ENCODE results near the gene SYS1. TPM values are rescaled to one million over a fixed set of nuclear protein-coding genes. Genes with fewer than 3 reads are reported as not detected.

SYS1 gene
- total and polyA plus RNA-seq, 2 donors (not counting 1 experiment from before 2014, with no cell fraction given), result 25.3 to 57.7 TPM

GRCh38 chr20:45372646-45373352 is 9.8 kb downstream of the SYS1 start:
- peaks cover 56% of the 10 kb centered on the region for H4K20me1 ChIP-seq (ENCODE audit: control insufficient read depth, insufficient read depth, low read length, poor library complexity, severe bottlenecking)
- H3K4me1 ChIP-seq (ENCODE audit: control insufficient read depth in 2 of 2, insufficient read depth in 2 of 2, low read length in 2 of 2), result peaks cover 54 to 64% of the 10 kb centered on the region in 2 donors
- no peak overlapping the region for H3K27ac ChIP-seq (ENCODE audit: low read length in 2 of 2)
- ChIA-PET POLR2A (interaction anchor here (0.6 to 4.8 kb wide), 4 partner anchors 8 to 64 kb away, joined by 3 to 38 read pairs (median 20); partner anchors contain the start of genes DBNDD2 and SYS1), CTCF (interaction anchor here (0.9 to 20.6 kb wide), 17 partner anchors 10 to 398 kb away, joined by 3 to 814 read pairs (median 13); partner anchors contain the start of genes DBNDD2, PIGT and SYS1)
- DNase-seq (no peak), ATAC-seq (ENCODE audit: low read depth) (no peak)
- peak overlapping the region; percentile 62 for H3K9ac ChIP-seq (ENCODE audit: low read length)
- H3K36me3 ChIP-seq (replicated peaks in 1 of 2; ENCODE audit: control extremely low read depth in 1 of 2, control insufficient read depth in 1 of 2, extremely low read depth in 1 of 2, insufficient read depth in 2 of 2, low read length in 1 of 2), result peaks cover 0 to 13% of the 10 kb centered on the region in 2 experiments
- no peaks in the 10 kb centered on the region for H3K27me3 ChIP-seq (replicated peaks in 1 of 4; ENCODE audit: control extremely low read depth in 1 of 4, control insufficient read depth in 3 of 4, insufficient read depth in 4 of 4, low read length in 3 of 4)
- peak overlapping the region in 4 of 5 experiments; percentile 42 to 64 (median 48) for H3K4me3 ChIP-seq (ENCODE audit: control extremely low read depth in 1 of 5, extremely low read depth in 1 of 5, insufficient read depth in 1 of 5, low read depth in 2 of 5, low read length in 4 of 5)
- no peaks in the 10 kb centered on the region for H3K27me3 Mint-ChIP-seq
- no peaks in the 10 kb centered on the region for H3K9me3 Mint-ChIP-seq (ENCODE audit: insufficient read depth)
- H3K27ac Mint-ChIP-seq, result peak overlapping the region; percentile 86
- peaks cover 60% of the 10 kb centered on the region for H3K4me1 Mint-ChIP-seq
- H3K4me3 Mint-ChIP-seq, result peak overlapping the region; percentile 96
- intact Hi-C loops (cut with micrococcal nuclease), result loop anchor here (1.0 kb wide), 1 partner anchor 9 kb away; the partner anchor contains the start of gene SYS1
- H2AFZ ChIP-seq (ENCODE audit: insufficient read depth, low read depth, low read length, poor library complexity, severe bottlenecking), result peak overlapping the region; percentile 41
- no peak for TF ChIP-seq CTCF (IDR thresholded peaks at IDR 0.05)
- TF ChIP-seq EZH2 (IDR thresholded peaks at IDR 0.05; ENCODE audit: borderline replicate concordance, insufficient read depth, low read depth, low read length, poor library complexity, severe bottlenecking), result no peak
- WGBS (ENCODE audit: insufficient coverage), result 54% methylated on average over 26 of the region's 30 CpGs
- H3K79me2 ChIP-seq (ENCODE audit: control insufficient read depth, insufficient read depth, low read length), result peaks cover 55% of the 10 kb centered on the region
- H3K9me3 ChIP-seq (ENCODE audit: control extremely low read depth in 1 of 3, control insufficient read depth in 2 of 3, insufficient read depth in 1 of 3, low read length in 2 of 3), result no peaks in the 10 kb centered on the region
- peak overlapping the region; percentile 85 for H3K4me2 ChIP-seq (replicated peaks; ENCODE audit: low read depth, low read length, poor library complexity, severe bottlenecking)

Data from B cell (primary cell).